Hematopoietic multipotent progenitor cell treated with erythropoietin and hydrocortisone succinate and interleukin-3 and kit ligand, for 15 days (in vitro differentiated cells): ENCODE measurements around the gene ST3GAL2.
"Not testable (repeated sequence)": the region's sequence is repeated elsewhere in the genome, so short reads cannot be mapped to it uniquely, and the experiment has no call there.

ENCODE experiments used
- DNase-seq: peaks from one replicate; pipeline ENCODE4 v3.0.0-alpha.2; 2015; ENCODE audit warnings: low spot score

The ST3GAL2 gene

DNA sequence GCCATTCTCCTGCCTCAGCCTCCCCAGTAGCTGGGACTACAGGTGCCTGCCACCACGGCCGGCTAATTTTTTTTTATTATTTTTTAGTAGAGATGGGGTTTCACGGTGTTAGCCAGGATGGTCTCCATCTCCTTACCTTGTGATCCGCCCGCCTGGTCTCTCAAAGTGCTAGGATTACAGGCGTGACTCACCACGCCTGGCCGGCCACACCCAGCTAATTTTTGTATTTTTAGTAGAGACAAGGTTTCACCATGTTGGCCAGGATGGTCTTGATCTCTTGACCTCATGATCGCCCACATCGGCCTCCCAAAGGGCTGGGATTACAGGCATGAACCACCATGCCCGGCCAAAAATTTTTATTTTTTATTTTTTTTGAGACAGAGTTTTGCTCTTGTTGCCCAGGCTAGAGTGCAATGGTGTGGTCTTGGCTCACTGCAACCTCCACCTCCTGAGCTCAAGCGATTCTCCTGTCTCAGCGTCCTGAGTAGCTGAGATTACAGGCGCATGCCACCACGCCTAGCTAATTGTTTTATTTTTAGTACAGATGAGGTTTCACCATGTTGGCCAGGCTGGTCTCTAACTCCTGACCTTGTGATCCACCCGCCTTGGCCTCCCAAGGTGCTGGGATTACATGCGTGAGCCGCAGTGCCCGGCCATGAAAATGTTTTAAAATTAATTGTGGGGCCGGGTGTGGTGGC, 52.5 kb downstream of the ST3GAL2 start:
- DNase-seq: not testable (repeated sequence)

DNA sequence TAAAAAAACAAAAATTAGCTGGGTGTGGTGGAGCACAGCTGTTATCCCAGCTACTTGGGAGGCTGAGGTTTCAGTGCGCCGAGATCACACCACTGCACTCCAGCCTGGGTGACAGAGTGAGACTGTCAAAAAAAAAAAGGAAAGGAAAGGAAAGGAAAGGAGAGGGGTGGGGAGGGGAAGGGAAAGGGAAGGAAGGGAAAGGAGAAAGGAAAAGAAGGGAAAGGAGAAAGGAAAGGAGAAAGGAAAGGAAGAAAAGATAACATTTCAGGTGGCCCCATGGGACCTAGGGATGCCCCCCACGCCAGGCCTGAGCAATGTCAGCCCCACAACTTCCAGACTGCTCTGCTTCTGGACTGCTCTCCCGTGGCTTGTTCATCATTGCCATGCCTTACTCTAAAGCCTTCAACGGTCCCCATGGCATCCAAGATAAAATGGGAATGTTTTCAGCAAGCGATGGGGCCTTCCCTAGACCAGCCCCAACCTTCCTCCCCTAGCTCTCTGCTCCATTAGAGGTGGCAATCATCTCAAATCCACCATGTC, 55.4 kb downstream of the ST3GAL2 start:
- DNase-seq: no peak

DNA sequence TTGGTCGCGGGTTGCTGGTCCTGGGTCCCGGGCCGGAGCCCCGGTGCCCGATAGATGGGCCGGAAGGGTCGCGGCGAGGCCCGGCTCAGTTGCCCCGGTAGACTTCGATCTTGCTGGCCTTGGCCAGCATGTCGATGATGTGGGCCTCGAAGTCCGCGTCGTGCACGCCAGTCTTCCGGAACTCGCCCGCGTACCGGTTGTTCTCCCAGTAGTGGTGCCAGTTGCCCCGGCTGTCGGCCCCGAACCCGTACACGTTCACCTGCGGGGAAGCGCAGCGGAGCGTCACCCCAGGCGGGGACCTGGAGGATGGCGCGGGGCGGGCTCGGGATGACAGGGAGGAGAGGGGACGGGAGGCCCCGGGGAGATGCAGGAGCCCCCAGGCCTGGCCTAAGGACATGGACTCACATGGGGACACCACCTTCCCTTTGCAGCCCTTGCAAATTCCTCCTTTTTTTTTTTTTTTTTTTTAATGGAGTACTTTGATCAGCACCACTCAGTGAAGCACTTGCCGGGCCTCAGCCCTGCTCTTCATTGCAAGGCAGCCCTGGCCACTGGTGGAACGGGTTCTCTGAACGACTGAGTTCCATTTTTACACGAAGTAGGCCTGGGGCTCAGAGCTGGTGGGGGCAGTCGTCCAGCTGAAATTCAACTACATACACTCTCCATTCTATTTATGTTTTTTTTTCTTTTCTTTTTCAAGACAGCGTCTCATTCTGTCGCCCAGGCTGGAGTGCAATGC, 57.1 kb downstream of the ST3GAL2 start:
- no peak for DNase-seq

DNA sequence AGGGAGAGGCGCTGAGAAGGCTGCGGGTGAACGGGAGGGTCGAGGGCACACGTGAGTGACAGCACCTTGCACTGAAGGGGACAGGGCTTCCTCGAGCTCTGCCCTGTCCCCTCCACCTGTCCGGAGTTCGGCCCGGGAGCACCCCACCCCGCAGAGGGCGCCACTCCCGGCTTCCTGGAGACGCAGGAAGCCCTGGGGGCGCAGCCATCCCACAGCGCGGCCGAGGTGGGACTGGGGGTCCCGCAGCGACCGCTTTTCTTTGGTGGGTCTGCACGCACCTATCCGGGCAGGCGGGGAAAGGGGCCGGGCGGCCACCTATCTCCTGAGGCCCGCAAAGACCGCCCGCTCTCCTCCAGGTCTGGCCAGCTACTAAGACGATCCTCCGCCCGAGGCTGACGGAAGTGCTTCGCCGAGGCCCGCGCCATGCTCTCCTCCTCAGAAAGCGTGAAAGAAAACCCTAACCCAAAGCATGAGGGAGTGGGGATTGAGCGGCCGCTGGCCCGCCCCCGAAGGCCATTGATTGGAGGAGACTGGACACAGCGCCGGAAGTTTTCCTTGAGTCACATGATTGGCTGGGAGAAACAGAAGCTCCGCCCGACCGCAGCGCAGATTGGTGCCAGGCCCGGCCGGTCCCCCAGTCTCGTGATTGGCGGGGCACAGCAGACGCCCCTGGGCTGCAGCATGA, 57.8 kb downstream of the ST3GAL2 start:
- DNase-seq: peak; percentile 95

DNA sequence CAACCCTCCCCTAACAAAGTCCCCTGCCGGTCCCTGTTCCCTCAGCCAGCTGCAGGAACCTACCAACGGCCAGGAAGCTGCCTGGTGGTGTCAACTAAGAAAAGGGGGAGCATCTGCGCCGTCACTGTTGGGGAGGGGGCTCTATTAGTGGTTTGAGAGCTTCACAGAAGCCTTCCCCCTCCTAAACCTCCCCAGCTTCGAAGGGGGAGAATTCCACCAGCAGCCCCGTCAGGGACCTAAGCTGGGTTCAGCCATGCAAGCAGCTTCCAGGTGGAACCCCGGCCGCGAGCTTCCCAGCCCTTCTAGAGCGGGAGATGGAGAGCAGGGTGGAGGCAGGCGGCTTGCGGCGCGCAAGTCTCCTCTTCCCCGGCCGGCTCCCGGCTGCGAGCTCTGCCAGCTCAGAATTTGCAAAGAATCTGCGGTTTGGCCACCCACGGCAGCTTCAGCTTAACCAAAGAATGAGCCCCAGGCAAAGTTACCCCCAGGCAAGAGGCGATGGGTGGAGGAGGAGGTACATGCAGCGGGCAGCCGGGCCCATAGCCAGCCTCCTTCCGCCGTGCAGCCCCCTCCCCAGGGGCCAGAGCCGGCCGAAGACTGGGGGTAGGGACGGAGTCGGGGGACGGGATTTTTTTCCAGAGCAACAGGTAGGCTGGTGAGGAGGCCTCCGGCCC, 58.5 kb downstream of the ST3GAL2 start:
- no peak for DNase-seq

DNA sequence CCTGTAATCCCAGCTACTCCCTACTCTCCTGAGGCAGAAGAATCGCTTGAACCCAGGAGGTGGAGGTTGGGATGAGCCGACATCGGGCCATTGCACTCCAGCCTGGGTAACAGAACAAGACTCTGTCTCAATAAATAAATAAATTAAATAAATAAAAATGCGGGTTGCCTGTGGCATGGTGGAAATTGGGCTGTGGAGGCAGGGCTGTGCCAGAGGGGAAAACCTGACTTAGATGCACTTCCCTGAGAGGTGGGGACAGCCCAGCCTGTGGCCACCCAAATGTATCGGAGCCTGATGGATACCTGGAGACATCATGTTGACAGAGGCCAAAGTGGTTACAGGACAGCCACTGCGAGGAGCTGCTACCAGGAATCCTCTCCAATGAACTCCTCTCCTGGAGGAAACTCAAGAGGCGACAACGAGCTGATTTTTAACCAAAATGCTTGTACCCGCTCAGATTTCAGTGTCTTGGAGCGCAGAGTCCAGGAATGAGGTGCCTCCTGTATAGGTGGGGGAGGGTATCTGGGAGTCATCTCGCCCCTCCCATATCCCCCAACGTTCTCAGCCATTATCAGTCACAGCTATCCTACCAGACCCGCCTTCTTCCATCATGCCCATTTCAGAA, 59.9 kb downstream of the ST3GAL2 start:
- no peak for DNase-seq

DNA sequence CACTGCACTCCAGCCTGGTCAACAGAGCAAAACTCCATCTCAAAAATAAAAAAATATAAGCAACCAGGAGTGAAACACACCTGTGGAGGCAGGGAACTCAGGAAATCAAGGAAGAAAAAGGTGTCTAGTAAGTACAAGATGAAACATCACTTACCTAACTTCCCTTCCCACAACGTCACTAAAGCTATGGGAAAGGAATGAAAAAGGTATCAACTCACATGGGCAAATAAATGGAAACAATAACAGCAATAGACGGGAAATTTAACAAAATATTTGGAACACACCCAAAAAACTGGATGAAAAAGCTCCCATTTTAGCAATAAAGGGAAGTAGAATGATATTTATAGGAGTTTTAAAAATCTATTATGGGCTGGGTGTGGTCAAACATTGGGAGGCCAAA, 61.1 kb downstream of the ST3GAL2 start:
- DNase-seq: no peak

DNA sequence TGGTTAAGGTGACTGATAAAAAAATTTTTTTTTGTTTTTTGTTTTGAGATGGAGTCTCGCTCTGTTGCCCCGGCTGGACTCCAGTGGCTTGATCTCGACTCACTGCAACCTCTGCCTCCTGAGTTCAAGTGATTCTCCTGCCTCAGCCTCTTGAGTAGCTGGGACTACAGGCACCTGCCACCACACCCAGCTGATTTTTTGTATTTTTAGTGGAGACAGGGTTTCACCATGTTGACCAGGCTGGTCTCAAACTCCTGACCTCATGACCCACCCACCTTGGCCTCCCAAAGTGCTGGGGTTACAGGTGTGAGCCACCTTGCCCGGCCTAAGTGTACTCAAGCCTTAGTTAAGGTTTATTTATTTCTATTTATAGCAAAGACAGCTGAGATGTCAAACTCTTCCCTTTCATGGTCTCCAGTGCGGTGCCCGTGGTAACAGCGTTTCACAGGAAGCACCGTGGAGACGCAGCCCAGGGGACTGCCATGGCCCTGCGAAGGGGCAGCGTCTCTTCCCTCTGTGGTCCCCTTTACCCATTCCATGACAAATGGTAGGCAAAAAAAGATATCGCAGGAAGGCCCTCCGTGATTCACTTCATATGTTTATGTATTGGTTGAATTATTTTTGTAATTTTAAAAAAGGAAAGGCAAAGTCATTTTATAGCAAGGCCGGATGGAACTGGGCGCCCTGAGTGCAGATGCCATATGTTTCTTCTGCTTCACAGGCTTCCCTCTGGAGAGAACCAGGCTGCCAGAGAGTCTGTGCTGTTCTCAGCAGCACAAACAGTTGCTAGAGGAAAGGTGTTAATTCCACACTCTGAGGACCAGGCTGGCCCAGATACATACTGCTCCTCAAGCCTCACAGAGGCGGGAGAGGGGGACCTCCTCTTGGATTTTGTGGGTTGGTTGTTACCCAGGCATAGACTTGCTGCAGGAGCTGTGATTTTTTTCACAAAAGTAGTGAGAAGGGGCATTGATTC, 63.0 kb downstream of the ST3GAL2 start:
- no peak for DNase-seq

DNA sequence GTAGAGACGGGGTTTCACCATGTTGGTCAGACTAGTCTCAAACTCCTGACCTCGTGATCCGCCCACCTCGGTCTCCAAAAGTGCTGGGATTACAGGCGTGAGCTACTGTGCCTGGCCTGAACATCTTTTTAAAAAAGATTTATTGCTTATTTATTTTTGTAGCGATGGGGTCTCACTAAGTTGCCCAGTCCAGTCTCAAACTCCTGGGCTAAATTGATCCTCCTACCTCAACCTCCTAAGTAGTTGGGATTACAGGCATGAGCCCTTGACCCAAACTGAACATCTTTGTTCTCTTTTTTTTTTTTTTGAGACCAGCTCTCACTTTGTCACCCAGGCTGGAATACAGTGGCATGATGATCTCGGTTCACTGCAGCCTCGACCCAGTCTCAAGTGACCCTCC, 64.7 kb downstream of the ST3GAL2 start:
- DNase-seq: no peak

DNA sequence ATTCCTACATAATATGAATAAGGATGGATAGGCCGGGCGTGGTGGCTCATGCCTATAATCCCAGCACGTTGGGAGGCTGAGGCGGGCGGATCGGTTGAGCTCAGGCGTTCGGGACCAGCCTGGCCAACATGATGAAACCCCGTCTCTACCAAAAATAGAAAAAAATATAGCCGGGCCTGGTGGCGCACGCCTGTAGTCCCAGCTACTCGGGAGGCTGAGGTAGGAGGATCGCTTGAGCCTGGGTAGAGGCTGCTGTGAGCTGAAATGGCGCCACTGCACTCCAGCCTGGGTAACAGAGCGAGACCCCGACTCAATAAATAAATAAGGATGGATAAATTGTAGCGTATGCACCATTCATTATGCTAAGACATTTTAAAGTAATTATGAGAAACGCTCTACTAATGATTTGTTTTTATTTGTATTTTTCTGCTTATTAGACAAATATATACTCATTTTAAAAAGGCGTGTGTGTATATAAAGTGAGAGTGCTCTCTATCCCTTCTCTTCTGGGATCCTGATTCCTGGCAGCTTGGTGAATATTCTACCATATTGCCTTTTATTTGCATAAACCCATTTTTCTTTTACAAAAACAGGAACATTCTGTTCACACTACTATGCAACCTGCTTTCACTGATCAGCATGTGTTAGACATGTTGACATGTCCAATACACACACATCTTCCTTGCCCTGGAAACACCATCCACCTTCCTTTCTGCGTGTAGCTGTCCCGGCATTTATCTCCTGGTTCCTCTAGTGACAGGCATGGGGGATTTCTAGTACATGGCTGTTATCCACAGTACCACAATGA, 65.8 kb downstream of the ST3GAL2 start:
- no peak for DNase-seq

DNA sequence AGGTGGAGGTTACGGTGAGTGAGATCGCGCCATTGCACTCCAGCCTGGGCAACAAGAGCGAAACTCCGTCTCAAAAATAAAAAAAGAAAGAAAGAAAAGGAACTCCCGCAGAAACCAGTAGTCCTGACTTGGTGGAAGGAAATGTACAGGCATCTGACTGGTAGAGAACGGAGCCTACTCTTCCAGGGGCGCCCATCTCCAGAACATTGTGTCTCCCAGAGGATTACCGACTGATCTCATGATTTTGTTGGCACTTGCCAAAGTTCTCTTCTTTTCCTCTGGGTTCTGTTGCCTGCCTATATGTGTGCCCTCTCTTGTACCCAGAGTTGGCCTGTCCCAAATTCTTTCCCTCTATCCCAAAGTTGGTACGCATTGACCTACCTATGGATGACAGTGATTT, 68.0 kb downstream of the ST3GAL2 start:
- no peak for DNase-seq

DNA sequence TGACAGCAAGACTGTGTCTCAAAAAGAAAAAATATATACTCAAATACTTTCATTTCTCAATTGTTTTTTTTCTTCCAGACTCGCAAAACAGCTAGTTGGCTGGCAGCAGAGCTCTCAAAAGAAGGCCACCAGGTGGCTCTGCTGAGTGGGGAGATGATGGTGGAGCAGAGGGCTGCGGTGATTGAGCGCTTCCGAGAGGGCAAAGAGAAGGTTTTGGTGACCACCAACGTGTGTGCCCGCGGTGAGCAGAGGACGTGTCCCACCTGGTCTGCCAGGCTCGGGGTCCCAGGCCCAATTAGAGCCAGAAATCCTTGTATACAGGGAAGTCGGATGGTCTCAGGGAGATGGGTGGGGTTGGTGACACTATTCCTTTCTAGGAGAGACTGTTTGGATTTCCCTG, 68.8 kb downstream of the ST3GAL2 start:
- peak; percentile 37 for DNase-seq

DNA sequence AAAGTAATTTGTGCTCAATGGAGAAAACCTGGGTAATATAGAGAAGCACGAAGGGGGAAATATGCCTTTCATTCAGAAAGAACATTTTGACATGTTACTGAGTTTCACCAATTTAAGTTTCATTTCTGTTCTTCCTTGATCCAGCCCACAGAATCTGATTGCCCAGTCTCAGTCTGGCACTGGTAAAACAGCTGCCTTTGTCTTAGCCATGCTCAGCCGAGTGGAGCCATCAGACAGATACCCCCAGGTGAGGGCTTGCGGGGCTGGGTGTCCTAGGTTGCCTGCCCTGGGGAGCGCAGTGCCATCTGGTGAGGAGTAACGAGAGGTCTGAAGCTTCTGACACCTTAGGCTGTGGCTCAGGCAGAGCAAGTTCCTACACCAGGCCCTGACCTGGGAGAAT, 74.5 kb downstream of the ST3GAL2 start:
- DNase-seq: no peak

DNA sequence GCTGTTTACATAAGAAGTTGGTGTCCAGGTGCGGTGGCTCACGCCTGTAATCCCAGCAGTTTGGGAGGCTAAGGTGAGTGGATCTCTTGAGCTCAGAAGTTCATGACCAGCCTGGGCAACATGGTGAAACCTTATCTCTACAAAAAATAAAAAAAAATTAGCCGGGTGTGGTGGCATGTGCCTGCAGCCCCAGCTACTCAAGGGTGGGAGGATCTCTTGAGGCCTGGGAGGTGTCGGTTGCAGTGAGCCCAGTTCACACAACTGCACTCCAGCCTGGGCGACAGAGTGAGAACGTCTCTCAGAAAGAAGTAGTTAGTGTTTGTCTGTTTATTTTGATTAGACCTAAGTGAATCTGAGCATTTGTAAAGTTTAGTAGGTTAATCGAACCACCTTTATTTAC, 79.3 kb downstream of the ST3GAL2 start:
- peak; percentile 25 for DNase-seq

DNA sequence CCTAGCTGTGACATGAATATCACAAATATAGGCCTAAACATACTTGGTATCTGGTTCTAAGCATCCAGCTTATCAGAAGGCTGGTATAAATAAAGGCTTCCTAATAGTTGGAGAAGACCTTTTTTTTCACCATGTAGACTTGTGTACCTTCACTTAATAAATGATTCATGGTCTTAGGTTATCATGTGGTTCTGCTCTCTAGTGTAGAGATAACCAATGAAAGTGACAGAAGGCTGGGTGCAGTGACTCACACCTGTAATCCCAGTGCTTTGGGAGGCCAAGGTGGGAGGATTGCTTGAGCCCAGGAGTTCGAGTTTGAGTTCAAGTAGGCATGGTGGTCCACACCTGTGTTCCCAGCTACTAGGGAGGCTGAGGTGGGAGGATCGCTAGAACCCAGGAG, 89.1 kb downstream of the ST3GAL2 start:
- no peak for DNase-seq

DNA sequence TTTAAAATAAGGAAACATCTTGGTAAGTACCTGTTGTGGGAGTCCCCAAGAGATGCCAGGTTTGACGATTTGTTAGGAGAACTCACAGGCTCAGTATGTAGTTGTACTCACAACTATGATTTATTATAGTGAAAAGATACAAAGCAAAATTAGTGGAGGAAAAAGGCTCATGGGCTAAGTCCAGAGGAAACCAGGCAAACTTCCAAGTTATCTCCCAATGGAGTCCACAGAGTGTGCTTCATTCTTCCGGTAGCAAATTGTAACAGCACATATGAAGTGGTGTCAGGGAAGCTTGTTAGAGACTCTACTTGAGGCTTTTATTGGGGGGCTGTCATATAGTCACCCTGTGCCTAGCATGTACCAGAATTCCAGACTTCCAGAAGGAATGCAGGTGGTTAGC, 89.9 kb downstream of the ST3GAL2 start:
- no peak for DNase-seq

DNA sequence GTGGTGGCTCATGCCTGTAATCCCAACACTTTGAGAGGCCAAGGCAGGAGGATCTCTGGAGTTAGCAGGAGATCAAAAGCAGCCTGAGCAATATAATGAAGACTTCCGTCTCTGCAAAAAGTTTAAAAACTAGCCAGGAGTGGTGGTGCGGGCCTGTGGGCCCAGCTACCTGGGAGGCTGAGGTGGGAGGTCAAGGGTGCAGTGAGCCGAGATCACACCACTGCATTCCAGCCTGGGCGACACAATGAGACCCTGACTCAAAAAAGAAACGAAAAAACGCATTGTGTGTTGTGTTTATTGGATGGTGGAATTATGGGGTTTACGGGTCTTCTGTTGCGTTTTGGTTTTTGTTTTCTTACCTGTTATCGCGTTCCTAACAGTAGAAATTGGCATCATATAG, 93.1 kb downstream of the ST3GAL2 start:
- no peak for DNase-seq

DNA sequence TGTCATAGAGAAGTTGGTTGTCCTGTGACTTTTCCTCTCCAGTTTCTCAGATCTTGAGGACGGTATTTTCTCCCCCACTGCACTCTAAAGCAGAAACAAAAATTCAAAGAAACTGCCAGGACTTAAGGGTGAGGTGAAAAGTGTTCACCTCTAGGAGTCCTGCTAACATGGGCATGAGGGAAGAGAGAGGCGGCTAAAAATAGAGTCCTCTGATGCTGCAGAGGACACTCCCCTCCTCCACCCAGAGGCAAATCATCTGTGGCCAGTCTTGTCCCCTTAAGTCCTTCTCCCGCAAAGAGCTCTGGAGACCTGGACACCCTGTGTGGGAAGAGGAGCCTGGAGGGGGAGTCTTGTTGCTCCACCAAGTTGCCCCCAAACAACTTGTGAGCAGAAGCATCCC, 96.9 kb downstream of the ST3GAL2 start:
- no peak for DNase-seq

DNA sequence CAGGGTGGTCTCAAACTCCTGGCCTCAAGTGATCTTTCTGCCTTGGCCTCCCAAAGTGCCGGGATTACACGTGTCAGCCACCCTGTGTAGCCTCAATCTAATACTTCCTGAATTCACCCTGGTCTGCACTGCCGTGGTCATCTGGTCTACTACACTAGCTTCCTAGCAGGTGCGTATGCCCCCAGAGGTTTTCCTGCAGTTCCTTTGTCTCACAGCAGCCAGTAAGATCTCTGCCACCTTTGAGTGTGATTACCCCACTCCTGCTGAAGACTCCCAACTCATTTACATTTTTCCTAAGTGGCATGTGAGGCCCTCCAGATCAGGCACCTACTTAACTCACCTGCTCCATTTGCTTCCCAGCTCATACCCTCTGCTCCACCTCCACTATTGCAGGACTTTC, 97.3 kb downstream of the ST3GAL2 start:
- no peak for DNase-seq

DNA sequence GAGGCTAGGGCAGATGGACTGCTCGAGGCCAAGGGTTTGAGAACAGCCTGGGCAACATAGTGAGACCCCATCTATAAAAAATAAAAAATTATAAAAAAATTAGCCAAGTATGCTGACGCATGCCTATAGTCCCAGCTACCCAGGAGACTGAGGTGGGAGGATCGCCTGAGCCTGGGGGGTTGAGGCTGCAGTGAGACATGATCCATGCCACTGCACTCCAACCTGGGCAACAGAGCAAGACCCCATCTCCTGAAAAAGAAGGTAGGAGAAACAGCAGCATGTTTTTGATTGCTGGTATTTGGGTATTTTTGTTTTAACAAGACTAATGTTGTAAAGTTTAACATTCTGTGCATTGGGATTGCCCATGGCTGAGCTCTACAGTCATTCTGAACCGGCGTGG, 101.1 kb downstream of the ST3GAL2 start:
- DNase-seq: no peak
